ENCODE measurements around the gene USP47. TPM values are rescaled to one million over a fixed set of nuclear protein-coding genes. Genes with fewer than 3 reads are reported as not detected.

USP47 gene
- total RNA-seq, 3 donors from 2014 or later (not counting 1 experiment from before 2014, with no cell fraction given): 102 to 108 (median 107) TPM

GRCh38 chr11:11988681-11989261 lies 147.0 kb downstream of the USP47 start:
- no peak for TF ChIP-seq CTCF (IDR thresholded peaks at IDR 0.05)
- ATAC-seq (no peak), DNase-seq (no peak)
- intact Hi-C loops (cut with micrococcal nuclease): no loop called here
- Mint-ChIP-seq H3K9me3 (no peaks in the 10 kb centered on the region), H3K27ac (no peak overlapping the region), H3K4me1 (peaks cover 0 to 7% of the 10 kb centered on the region in 2 donors), H3K36me3 (no peaks in the 10 kb centered on the region), H3K27me3 (ENCODE audit: low read depth in 2 of 2) (peaks cover 3 to 20% of the 10 kb centered on the region in 2 donors), H3K4me3 (no peak overlapping the region)
- Histone ChIP-seq H3K4me1 (ENCODE audit: control insufficient read depth, insufficient read depth, low read length) (no peaks in the 10 kb centered on the region), H3K9me3 (ENCODE audit: control insufficient read depth, insufficient read depth, low read length) (no peaks in the 10 kb centered on the region), H3K27ac (ENCODE audit: low read length) (no peak overlapping the region), H3K36me3 (ENCODE audit: control insufficient read depth, insufficient read depth, low read length) (no peaks in the 10 kb centered on the region), H3K27me3 (ENCODE audit: control insufficient read depth, insufficient read depth, low read length) (no peaks in the 10 kb centered on the region), H3K4me3 (ENCODE audit: low read length) (no peak overlapping the region)
- 98% methylated on average over 5 of the region's 5 CpGs for WGBS (ENCODE audit: insufficient coverage)

GRCh38 chr11:11989774-11990744 lies 148.3 kb downstream of the USP47 start:
- H3K27ac Mint-ChIP-seq: no peak overlapping the region
- intact Hi-C loops (cut with micrococcal nuclease): no loop called here
- no peak overlapping the region for H3K4me3 Mint-ChIP-seq
- H3K27me3 Mint-ChIP-seq (ENCODE audit: low read depth in 2 of 2): peaks cover 13 to 29% of the 10 kb centered on the region in 2 donors
- Histone ChIP-seq H3K4me3 (ENCODE audit: low read length) (no peak overlapping the region), H3K36me3 (ENCODE audit: control insufficient read depth, insufficient read depth, low read length) (no peaks in the 10 kb centered on the region), H3K27ac (ENCODE audit: low read length) (no peak overlapping the region), H3K27me3 (ENCODE audit: control insufficient read depth, insufficient read depth, low read length) (no peaks in the 10 kb centered on the region), H3K9me3 (ENCODE audit: control insufficient read depth, insufficient read depth, low read length) (no peaks in the 10 kb centered on the region), H3K4me1 (ENCODE audit: control insufficient read depth, insufficient read depth, low read length) (peaks cover 3% of the 10 kb centered on the region)
- no peak for DNase-seq
- no peaks in the 10 kb centered on the region for H3K36me3 Mint-ChIP-seq
- ATAC-seq: no peak
- no peaks in the 10 kb centered on the region for H3K9me3 Mint-ChIP-seq
- peaks cover 0 to 7% of the 10 kb centered on the region in 2 donors for H3K4me1 Mint-ChIP-seq
- 89% methylated on average over 8 of the region's 8 CpGs for WGBS (ENCODE audit: insufficient coverage)
- no peak for TF ChIP-seq CTCF (IDR thresholded peaks at IDR 0.05)

GRCh38 chr11:11992257-11993212 lies 150.8 kb downstream of the USP47 start:
- 80% methylated on average over 3 of the region's 6 CpGs for WGBS (ENCODE audit: insufficient coverage)
- H3K27me3 Mint-ChIP-seq (ENCODE audit: low read depth in 2 of 2): peaks cover 13 to 29% of the 10 kb centered on the region in 2 donors
- Histone ChIP-seq H3K4me3 (ENCODE audit: low read length) (no peak overlapping the region), H3K36me3 (ENCODE audit: control insufficient read depth, insufficient read depth, low read length) (no peaks in the 10 kb centered on the region), H3K4me1 (ENCODE audit: control insufficient read depth, insufficient read depth, low read length) (peaks cover 11% of the 10 kb centered on the region), H3K9me3 (ENCODE audit: control insufficient read depth, insufficient read depth, low read length) (no peaks in the 10 kb centered on the region), H3K27me3 (ENCODE audit: control insufficient read depth, insufficient read depth, low read length) (no peaks in the 10 kb centered on the region), H3K27ac (ENCODE audit: low read length) (no peak overlapping the region)
- ATAC-seq (no peak), DNase-seq (no peak)
- no peaks in the 10 kb centered on the region for H3K36me3 Mint-ChIP-seq
- H3K27ac Mint-ChIP-seq: no peak overlapping the region
- no peak for TF ChIP-seq CTCF (IDR thresholded peaks at IDR 0.05)
- H3K4me3 Mint-ChIP-seq: no peak overlapping the region
- H3K9me3 Mint-ChIP-seq: no peaks in the 10 kb centered on the region
- peaks cover 0 to 4% of the 10 kb centered on the region in 2 donors for H3K4me1 Mint-ChIP-seq
- intact Hi-C loops (cut with micrococcal nuclease): no loop called here

Data from natural killer cell (primary cell).